Right lobe of liver (tissue), 4 donors: ENCODE data around the gene KCNN1.

Experiments
- CTCF ChIP-seq, 4 donors: fragments of 200-600 bp in 3 of 4; fragments of 450-650 bp in 1 of 4; IDR thresholded peaks; one replicate each; pipeline versions ENCODE4 v1.5.1 to v1.8.0; 2016 to 2022; ENCODE audit warnings: antibody characterized with exemption in 4 of 4, mild to moderate bottlenecking in 2 of 4
- POLR2A ChIP-seq: fragments of 450-650 bp; IDR thresholded peaks from one replicate; pipeline ENCODE4 v1.6.1; 2017; ENCODE audit warnings: antibody characterized with exemption, mild to moderate bottlenecking
- donor health status: DM: no; HTN: no; CAD: no.
- donor health status: DM: no; HTN: no; CAD: no.
- donor health status: DM: no; HTN: yes; CAD: no.

- TF ChIP-seq CTCF (IDR thresholded peaks at IDR 0.05) (no peak), POLR2A (no peak)
These were observed 43.2 kb downstream of the KCNN1 start for GRCh38 chr19:18010149-18010548.
